GM12892 (cell line): ENCODE results near the gene SVIL.

Experiments used
- POLR2AphosphoS5 ChIP-seq: IDR thresholded peaks from 2 replicates; pipeline ENCODE4 v1.6.1; 2011; ENCODE audit warnings: low read depth, low read length, control low read depth
- TAF1 ChIP-seq: IDR thresholded peaks from 2 replicates; pipeline ENCODE4 v1.6.1; 2011; ENCODE audit warnings: low read depth, mild to moderate bottlenecking, control low read depth, low read length, borderline replicate concordance

DNA sequence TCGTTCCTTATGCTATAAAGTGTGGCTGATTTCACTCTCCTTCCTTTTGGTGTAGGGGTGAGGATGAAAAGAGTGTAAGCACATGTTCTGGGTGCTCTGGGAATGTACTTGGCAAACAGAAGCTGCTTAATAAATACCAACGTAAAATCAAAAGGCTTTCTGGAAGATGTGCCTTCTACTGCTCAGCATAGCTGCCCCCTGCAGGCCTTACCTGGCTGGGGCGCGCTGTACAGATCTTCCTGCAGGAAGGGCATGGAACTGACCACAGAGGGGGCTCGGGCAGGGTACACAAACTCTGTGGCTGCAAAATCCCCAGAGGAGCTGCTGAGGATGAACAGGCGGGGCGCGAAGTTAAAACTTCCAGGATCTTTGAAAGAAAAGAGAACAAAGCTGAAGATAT, 169.4 kb downstream of the SVIL start:
- no peak for TF ChIP-seq TAF1
- TF ChIP-seq POLR2AphosphoS5: no peak
